ENCODE results near the gene IL1RL2. TPM values are rescaled to one million over a fixed set of nuclear protein-coding genes. Genes with fewer than 3 reads are reported as not detected.

Gene IL1RL2
- total RNA-seq, 1 experiment from 2014 or later, result 0.11 TPM

DNA sequence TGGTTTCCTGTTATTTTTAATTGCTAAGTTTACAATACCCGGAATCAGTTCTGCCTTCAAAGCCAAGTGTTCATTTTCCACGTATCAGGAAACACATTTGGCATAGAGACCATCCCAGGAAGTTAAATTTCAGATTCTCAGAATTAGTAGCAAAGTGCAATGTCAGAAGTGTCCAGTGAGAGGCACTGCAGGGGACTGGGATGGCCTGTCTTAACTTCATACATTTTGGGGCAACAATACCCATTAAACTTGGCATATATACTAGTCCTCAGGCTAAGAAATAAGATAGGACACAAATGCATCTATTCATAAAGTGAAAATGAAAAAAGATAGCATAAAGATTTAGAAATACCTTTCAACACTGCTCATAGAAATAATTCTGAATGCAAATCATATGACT lies 1.5 kb upstream of the IL1RL2 start:
- POLR2A ChIA-PET (ENCODE audit: unreplicated experiment), result interaction anchor here (0.6 kb wide), 1 partner anchor 54 kb away, joined by 3 read pairs; no protein-coding TSS in a partner anchor
- Histone ChIP-seq H3K4me1 (ENCODE audit: insufficient read depth, low read length) (no peaks in the 10 kb centered on the region), H3K9me3 (ENCODE audit: low read length) (no peaks in the 10 kb centered on the region), H3K27me3 (ENCODE audit: low read length) (no peaks in the 10 kb centered on the region), H2AFZ (ENCODE audit: low read length) (peak overlapping the region; percentile 13; the same call in 1 of the 2 replicates), H3K4me2 (ENCODE audit: low read length) (no peak overlapping the region), H4K20me1 (ENCODE audit: low read length) (no peaks in the 10 kb centered on the region), H3K9me2 (replicated peaks; ENCODE audit: low read length) (no peaks in the 10 kb centered on the region), H3K79me2 (ENCODE audit: low read length) (no peaks in the 10 kb centered on the region), H3K9ac (ENCODE audit: low read length) (no peak overlapping the region), H3K27ac (ENCODE audit: low read length) (no peak overlapping the region), H3F3A (ENCODE audit: low read length, unreplicated experiment) (no peaks in the 10 kb centered on the region), H3K4me3 (ENCODE audit: low read length) (no peak overlapping the region), H3K36me3 (ENCODE audit: low read depth, low read length) (no peaks in the 10 kb centered on the region)
- DNase-seq (peak; percentile 40), ATAC-seq (no peak)
- no peak for TF ChIP-seq EZH2phosphoT487 (IDR thresholded peaks at IDR 0.05; ENCODE audit: borderline replicate concordance, low read length)
- TF ChIP-seq, protein P1, sequence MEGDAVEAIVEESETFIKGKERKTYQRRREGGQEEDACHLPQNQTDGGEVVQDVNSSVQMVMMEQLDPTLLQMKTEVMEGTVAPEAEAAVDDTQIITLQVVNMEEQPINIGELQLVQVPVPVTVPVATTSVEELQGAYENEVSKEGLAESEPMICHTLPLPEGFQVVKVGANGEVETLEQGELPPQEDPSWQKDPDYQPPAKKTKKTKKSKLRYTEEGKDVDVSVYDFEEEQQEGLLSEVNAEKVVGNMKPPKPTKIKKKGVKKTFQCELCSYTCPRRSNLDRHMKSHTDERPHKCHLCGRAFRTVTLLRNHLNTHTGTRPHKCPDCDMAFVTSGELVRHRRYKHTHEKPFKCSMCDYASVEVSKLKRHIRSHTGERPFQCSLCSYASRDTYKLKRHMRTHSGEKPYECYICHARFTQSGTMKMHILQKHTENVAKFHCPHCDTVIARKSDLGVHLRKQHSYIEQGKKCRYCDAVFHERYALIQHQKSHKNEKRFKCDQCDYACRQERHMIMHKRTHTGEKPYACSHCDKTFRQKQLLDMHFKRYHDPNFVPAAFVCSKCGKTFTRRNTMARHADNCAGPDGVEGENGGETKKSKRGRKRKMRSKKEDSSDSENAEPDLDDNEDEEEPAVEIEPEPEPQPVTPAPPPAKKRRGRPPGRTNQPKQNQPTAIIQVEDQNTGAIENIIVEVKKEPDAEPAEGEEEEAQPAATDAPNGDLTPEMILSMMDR (conservative IDR thresholded peaks at IDR 0.05; ENCODE audit: low read depth, low read length), result peak; percentile 71
- intact Hi-C loops (cut with micrococcal nuclease), result loop anchor here (1.0 kb wide), 1 partner anchor 55 kb away; no protein-coding TSS in a partner anchor
- CTCF ChIA-PET, result no interaction called here
- BruUV-seq (replicated peaks), result no TSS peak

DNA sequence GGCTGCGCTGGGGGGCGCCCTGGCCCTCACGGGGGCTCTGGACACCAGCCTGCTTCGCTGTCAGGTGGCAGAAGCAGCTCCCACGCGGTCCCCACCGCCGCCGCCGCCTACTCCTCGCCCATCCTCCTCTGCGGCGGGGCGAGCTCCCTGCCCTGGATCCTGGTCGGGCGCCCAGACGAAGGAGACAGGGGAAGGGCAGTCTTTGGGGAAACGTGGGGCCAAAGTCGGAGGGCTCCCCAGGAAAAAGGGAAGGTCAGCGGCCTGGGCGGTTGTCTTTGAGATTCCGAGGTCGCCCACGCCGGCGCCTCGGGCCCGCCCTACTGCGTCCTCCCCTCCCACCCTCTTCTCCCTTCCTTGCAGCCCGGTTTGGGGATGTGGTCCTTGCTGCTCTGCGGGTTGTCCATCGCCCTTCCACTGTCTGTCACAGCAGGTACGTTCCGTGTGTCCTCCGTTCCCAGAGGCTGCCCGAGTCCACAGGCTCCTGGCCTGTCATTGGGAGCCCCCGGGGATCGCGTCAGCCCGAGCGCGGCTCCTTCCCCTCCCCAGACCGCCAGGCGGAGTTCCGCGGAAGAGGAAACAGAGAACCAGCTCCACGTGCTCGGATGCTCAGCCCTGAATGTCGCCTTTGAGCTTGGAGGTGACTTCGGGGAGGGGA lies 800 bp downstream of the IL1RL2 start:
- H3K4me2 ChIP-seq (ENCODE audit: low read length), result no peak overlapping the region
- no peak for DNase-seq
- intact Hi-C loops (cut with micrococcal nuclease), result no loop called here

More for the DNA sequence above, 800 bp downstream of the IL1RL2 start:
- Histone ChIP-seq H3F3A (ENCODE audit: low read length, unreplicated experiment) (no peaks in the 10 kb centered on the region), H3K9me2 (replicated peaks; ENCODE audit: low read length) (no peaks in the 10 kb centered on the region), H3K79me2 (ENCODE audit: low read length) (no peaks in the 10 kb centered on the region), H3K9me3 (ENCODE audit: low read length) (no peaks in the 10 kb centered on the region), H4K20me1 (ENCODE audit: low read length) (no peaks in the 10 kb centered on the region), H3K4me3 (ENCODE audit: low read length) (no peak overlapping the region), H3K27ac (ENCODE audit: low read length) (no peak overlapping the region), H2AFZ (ENCODE audit: low read length) (peak overlapping the region; percentile 77), H3K36me3 (ENCODE audit: low read depth, low read length) (no peaks in the 10 kb centered on the region), H3K27me3 (ENCODE audit: low read length) (no peaks in the 10 kb centered on the region), H3K9ac (ENCODE audit: low read length) (no peak overlapping the region), H3K4me1 (ENCODE audit: insufficient read depth, low read length) (peaks cover 3% of the 10 kb centered on the region)
- ChIA-PET POLR2A (ENCODE audit: unreplicated experiment) (interaction anchor here (0.6 kb wide), 1 partner anchor 186 kb away, joined by 4 read pairs; no protein-coding TSS in a partner anchor), CTCF (no interaction called here)
- BruUV-seq (replicated peaks), result no TSS peak
- ATAC-seq, result peak; percentile 22; the same call in 1 of the 2 replicates
- TF ChIP-seq EZH2phosphoT487 (IDR thresholded peaks at IDR 0.05; ENCODE audit: borderline replicate concordance, low read length) (no peak), EZH2 (IDR thresholded peaks at IDR 0.05; ENCODE audit: low read length, unreplicated experiment) (no peak)
- TF ChIP-seq, protein P1 (conservative IDR thresholded peaks at IDR 0.05; ENCODE audit: low read depth, low read length), result no peak

All from PC-3 (cell line).